ENCODE results near the gene KLHL6.
"Not testable (repeated sequence)": the region's sequence is repeated elsewhere in the genome, so short reads cannot be mapped to it uniquely, and the experiment has no call there.

KLHL6 gene

DNA sequence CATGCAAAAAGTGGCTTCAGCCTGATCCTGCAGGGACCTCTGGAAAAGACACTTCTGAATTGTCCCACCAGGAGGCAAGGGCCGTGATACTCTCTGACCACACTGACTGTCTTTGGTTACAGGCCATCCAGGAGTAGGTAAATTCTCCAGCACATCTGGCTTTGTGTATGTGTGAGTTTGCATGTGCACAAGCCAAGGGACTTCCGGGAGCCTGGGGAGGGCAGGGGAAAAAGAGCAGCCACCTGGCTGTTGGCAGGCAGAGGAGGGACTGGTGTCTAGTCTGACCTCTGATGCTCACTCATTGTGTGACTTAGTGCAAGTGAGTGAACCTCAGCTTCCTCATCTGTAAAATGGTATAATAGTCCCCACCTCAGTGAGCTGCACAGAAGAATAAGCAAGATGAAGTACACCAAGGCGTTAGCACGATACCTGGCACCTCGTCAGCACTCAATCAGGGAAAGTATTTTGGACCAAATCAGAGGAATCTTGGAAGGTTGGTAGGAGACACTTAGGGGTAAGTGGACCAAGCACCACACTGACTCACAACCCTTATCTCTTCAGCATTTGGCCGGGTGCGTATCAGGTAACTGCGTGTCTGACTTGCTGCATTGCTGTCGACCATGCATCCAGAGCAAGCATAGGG lies 19.1 kb downstream of the KLHL6 start:
- no peak overlapping the region for H3K27ac ChIP-seq
- H3K4me3 ChIP-seq = no peak overlapping the region

GRCh38 chr3:183534249-183534648 lies 21.3 kb downstream of the KLHL6 start:
- Histone ChIP-seq H3K27ac (no peak overlapping the region), H3K4me3 (no peak overlapping the region)

- no peak overlapping the region for H3K27ac ChIP-seq
- no peak overlapping the region for H3K4me3 ChIP-seq
These were observed 21.9 kb downstream of the KLHL6 start for GRCh38 chr3:183533412-183534132.

DNA sequence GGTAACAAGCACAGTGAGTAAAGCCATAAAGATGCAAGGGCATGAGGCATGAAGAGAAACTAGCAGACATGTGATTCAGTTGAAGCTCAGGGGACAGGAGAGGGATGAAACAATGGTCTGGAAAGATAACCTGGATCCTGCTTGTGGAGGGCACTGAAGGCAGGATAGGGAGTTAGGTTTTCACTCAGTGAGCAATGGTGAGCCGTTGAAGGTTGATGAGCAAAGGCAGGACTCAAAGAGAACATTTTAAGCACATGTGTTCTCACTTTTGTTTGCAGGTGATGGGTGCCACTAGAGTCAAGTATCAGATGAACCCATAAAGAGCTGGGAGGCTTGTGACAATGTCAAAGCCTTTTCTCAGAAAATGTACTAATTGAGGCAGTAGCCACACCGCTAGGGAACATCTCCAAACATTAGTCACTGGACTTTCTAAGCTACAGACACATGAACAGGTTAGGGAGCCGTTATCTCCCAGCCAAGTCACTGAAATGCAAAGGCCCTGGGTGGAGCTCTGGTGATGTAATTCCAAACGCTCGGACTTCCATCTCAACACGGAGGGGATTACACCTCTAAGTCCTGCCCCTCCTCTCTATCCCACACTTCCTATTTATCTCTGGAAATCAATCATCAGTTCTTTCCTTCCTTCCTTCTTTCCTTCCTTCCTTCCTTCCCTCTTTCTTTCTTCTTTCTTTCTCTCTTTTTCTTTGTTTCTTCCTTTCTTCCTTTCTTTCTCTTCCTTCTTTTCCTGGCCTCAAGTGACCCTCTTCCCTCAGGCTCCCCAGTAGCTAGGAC lies 22.7 kb downstream of the KLHL6 start:
- H3K27ac ChIP-seq = no peak overlapping the region
- no peak overlapping the region for H3K4me3 ChIP-seq

DNA sequence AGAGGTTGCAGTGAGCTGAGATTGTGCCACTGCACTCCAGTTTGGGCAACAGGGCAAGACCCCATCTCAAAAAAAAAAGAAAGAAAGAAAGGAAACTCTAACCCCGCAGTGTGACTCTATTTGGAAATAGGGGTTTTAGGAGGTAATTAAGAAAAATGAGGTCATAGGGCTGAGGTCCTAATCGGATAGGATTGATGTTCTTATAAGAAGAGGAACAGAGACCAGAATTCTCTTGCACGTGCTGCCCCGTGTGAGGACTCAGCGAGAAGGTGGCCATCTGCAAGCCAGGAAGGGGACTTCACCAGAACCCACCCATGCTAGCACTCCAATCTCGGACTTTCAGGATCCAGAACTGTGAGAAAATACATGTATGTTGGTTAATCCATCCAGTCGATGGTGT lies 25.8 kb downstream of the KLHL6 start:
- no peak overlapping the region for H3K4me3 ChIP-seq
- H3K27ac ChIP-seq = peak overlapping the region in 4 of 21 experiments; percentile 7 to 42 (median 28)

- H3K27ac ChIP-seq = peak overlapping the region in 2 of 21 experiments; percentile 7 to 31
- H3K4me3 ChIP-seq = no peak overlapping the region
These were observed 26.3 kb downstream of the KLHL6 start for GRCh38 chr3:183529185-183529584.

DNA sequence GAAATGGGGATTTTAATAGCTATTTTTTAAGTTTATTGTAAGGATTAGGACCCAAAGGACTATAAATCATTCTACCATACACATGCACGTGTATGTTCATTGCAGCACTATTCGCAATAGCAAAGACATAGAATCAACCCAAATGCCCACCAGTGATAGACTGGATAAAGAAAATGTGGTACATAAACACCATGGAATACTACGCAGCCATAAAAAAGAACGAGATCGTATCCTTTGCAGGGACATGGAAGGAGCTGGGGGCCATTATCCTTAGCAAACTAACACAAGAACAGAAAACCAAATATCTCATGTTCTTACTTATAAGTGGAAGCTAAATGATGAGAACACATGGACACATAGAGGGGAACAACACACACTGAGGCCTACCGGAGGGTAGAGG lies 26.7 kb downstream of the KLHL6 start:
- not testable (repeated sequence) for H3K4me3 ChIP-seq, H3K27ac ChIP-seq

DNA sequence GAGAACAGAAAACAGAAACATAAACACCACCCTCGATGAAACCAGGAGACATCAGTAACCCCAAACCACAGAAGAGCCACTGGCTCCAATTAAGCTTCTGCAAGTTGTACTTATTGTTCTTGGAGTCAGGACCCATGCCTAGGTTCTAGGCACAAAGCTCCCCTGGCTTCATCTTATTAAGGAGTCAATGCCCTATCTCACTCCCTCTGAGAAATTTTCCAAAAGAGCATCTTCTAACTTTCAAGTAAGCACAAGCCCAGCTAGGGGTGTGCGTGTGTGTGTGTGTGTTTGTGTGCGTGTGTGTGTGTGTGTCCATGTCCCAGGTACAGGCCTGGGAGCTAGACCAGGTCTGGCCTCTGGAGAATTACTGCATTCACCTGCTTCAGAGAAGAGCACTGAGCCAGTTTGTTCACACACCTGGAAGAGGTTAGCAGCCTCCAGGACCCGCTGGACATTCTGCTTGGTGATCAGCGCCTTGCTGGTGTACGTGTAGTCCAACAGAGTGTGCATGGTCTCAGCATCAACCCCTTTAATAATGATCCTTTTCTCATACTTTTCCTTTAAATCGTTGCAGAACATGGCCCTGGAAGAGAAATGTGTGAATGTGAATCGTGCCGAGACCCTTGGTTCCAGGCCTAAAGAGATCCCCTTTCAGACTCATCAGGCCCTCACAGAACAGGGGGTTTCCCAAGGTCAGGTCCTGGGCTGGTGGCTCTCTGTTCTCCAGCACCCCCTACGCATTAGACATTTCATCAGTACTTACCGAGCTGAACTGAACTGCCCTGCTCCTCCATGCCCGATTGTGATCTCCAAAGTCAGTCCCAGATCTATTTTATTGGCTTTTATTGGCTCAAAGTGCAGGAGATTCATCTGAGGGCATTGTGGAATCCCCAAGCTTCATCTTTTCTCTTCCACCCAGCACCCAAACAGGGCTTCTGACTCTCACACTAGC lies 27.8 kb downstream of the KLHL6 start:
- peak overlapping the region in 3 of 21 experiments; percentile 7 to 50 (median 12) for H3K27ac ChIP-seq
- H3K4me3 ChIP-seq = no peak overlapping the region

DNA sequence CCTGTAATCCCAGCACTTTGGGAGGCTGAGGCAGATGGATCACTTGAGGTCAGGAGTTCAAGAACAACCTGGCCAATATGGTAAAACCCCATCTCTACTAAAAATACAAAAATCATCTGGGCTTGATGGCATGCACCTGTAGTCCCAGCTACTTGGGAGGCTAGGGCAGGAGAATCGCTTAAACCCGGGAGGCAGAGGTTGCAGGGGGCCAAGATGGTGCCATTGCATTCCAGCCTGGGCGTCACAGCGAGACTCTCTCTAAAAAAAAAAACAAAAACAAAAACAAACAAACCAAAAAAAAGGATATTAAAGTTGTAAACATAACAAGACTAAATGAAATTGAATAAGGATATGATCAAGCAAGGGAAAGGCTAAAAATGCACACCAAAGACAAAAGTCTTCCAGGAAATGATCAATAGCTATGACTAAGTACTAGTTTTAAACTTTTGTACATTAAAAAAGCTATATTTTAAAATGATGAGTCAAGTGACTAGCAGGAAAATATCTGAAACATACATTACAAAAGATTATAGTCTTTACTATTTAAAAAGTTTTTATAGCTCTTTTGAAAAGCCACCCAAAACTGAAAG lies 28.6 kb downstream of the KLHL6 start:
- Histone ChIP-seq H3K27ac (peak overlapping the region in 1 of 21 experiments; percentile 50), H3K4me3 (no peak overlapping the region)

DNA sequence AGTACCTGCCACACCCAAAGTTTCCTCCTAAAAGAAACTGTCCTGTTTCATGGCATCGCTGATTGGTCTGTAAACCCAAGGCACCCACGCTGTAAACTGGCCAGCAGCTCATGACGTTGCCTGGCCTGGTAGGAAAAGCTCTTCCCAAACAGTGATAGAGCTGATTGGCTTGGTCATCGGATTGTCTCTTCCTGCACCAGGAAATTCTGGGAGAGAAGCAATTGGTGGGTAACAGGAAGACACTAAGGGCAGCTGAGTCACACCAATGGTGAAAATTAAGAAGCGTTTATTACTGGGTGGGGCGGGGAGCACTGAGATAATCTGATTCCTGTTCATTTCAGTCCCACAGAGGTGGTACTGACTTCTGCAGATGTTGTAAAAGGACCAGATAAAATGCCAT lies 31.0 kb downstream of the KLHL6 start:
- H3K27ac ChIP-seq = no peak overlapping the region
- no peak overlapping the region for H3K4me3 ChIP-seq

- H3K27ac ChIP-seq, H3K4me3 ChIP-seq: not testable (repeated sequence)
These were observed 34.6 kb downstream of the KLHL6 start for GRCh38 chr3:183520741-183521556.

DNA sequence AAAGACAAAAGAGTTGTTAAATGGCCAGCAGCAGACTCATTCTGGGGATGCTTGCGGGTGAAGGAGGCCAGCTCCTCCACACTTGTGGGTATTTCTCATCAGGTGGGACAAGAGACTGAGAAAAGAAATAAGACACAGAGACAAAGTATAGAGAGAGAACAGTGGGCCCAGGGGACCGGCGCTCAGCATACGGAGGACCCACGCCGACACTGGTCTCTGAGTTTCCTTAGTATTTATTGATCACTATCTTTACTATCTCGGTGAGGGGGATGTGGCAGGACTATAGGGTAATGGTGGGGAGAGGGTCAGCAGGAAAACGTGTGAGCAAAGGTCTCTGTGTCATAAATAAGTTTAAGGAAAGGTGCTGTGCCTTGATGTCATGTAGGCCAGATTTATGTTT lies 35.2 kb downstream of the KLHL6 start:
- H3K4me3 ChIP-seq, H3K27ac ChIP-seq: not testable (repeated sequence)

DNA sequence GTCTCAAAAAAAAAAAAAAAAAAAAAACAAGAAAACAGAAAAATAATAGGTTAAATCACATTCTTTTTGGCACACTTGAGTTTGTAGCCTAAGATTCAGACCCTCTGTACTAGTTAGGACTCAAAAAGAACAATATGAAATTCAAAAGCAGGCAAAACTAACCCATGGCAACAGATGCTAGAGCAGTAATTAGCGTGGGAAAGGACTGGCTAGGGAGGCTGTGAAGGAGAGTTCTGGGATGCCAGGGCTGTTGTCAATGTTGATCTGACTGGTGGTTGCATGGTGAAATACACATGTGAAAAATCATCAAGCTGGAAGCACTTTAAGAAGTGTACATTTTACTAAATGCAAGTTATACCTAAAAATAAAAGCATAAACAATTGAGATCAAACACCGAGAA lies 35.6 kb downstream of the KLHL6 start:
- Histone ChIP-seq H3K4me3 (no peak overlapping the region), H3K27ac (no peak overlapping the region)

DNA sequence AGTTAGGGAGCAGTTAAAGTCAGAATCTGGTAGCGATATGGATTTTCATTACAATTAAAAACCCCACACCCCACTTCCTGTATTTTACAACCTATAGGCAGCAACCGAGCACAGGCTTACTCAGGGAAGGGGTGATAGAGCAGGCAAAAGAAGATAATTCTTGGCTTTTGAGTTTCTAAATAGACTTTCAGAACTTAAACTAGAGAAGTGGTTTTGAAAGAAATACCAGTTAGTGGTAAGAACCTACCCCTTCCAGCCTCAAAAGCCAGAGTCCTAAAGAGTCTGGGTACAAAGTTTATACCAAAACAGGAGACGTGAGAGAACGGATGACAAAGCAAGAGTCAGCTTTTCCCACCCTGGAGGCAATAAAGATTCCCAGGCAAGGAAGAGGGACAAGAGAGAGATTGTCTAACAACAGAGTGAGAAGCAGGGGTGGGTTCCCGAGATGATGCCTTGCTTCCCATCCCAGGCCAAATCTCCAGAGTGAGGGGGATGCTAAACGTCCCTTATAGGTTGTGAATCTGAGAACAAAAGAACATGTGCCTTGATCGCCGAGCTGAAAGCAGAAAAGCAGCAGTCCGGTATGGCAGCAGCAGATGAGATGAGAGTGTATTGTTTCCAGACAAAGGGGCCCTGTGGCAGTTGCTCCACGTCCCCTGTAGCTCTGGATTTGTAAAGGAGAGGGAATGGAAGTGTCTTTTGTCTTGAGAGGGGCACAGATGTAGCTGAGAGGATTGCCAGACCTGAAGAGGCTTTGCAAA lies 36.8 kb downstream of the KLHL6 start:
- Histone ChIP-seq H3K4me3 (no peak overlapping the region), H3K27ac (peak overlapping the region in 2 of 21 experiments; percentile 9 to 23)

- no peak overlapping the region for H3K4me3 ChIP-seq
- H3K27ac ChIP-seq = peak overlapping the region in 2 of 21 experiments; percentile 1 to 23
These were observed 37.9 kb downstream of the KLHL6 start for GRCh38 chr3:183517607-183518006.

DNA sequence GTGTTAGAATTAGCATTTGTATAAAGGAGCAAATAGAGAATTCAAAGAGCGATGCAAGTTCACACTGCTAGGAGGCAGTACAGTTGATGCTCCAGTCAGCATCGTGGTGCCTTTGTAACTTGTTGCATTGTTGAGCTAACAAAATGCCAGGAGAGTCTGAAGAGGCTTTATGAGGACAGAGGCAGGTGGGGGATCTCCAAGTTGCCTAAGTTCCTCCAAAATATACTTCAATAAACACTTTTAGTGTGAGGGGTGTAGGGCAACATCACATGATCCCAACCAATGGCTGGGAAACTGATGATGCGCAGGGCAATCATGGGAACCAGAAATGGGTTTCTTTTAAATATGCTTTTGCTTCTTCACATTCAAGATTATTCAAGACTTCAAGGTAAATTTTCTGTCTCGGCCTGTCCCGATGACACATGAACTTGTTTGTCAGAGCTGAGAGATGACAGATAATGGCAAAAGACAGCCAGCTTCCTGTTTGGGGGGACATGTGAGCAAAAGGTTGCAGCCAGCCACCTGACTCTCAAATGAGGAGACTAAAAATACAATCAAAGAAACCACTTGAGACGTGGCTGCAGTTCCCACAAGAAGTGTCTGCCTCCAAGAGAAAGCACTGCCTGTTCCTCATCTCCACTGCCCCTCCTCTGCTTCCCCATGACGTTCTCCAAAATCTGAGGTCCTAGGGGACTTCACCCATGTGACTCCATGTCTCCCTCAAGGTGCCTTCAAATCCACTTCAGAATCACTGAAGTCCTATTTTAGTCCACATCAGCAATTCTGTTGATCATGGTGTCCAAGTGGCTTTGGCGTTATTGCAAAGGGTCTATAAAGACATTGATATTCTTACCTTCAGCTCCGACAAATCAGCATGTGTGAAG lies 39.3 kb downstream of the KLHL6 start:
- H3K27ac ChIP-seq = peak overlapping the region in 4 of 21 experiments; percentile 7 to 60 (median 20)

GRCh38 chr3:183514021-183514420 lies 41.5 kb downstream of the KLHL6 start:
- no peak overlapping the region for H3K27ac ChIP-seq
- H3K4me3 ChIP-seq = no peak overlapping the region

More for the DNA sequence above, 39.3 kb downstream of the KLHL6 start:
- no peak overlapping the region for H3K4me3 ChIP-seq

All from skin epidermis (tissue), 12 donors.